ENCODE data around the gene FGF10.

FGF10 gene

DNA sequence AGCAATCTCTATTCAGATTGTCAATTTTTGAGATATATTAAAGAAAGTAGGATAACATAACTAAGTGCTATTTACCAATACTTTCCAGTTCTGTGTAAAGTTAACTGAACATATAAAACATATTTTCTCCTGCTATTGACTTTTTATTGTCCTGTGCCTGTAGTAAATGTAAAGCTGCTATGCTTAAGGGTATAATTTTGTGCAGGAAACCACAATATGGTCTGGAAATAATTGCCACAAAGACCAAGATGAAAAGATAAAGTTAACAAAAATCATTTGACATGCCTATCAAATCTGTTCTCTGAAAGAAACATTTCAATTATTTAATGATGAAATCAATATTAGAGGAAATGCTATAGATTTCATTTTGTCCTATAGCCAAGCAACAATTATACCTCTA is 121.3 kb downstream of the FGF10 start:
- H3K36me3 Mint-ChIP-seq (ENCODE audit: insufficient read depth), result no peaks in the 10 kb centered on the region
- no peak overlapping the region for H3K4me3 Mint-ChIP-seq
- H3K4me1 Mint-ChIP-seq (ENCODE audit: low read depth in 2 of 2), result no peaks in the 10 kb centered on the region

DNA sequence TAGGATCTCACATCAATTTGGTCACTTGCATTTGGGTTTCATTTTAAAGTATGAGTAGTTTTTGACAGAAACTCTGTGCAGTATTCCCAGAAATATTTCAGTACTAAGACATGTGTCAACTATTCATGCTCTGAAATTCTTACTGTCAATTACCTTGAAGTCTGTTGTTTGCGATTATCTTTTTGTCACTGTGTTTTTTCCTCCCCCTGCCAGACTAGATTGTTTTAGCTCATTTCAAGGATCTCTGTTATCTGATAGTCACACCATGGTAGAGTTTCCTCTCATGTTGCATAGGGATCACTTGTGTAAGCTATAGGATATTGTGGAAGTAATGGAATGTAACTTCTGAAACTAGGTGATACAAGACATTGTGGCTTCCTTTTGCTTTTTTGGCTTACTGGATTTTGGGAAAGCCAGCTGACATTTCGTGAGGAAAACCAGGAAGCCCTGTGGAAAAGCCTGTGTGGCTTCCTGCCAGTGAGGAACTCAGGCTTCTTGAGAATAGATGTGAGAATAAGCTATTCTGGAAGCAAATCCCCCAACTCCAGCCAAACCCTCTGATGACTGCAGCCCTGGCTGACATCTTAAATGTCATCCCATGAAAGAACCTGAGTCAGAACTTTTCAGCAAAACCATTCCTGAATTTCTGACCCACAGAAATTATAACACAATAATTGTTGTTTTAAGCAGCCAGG is 122.2 kb downstream of the FGF10 start:
- H3K4me3 Mint-ChIP-seq, result no peak overlapping the region
- ATAC-seq (replicated peaks), result no peak

More for the DNA sequence above, 121.3 kb downstream of the FGF10 start:
- DNase-seq, result no peak
- Mint-ChIP-seq H3K27ac (no peak overlapping the region), H3K27me3 (no peaks in the 10 kb centered on the region), H3K9me3 (peaks cover 0 to 6% of the 10 kb centered on the region in 2 donors)
- no peak for ATAC-seq (replicated peaks)

GRCh38 chr5:44265713-44266112 is 123.5 kb downstream of the FGF10 start:
- Mint-ChIP-seq H3K27me3 (no peaks in the 10 kb centered on the region), H3K27ac (no peak overlapping the region), H3K9me3 (peaks cover 0 to 3% of the 10 kb centered on the region in 2 donors), H3K4me1 (ENCODE audit: low read depth in 2 of 2) (no peaks in the 10 kb centered on the region), H3K36me3 (ENCODE audit: insufficient read depth) (no peaks in the 10 kb centered on the region), H3K4me3 (no peak overlapping the region)
- ATAC-seq (replicated peaks) (no peak), DNase-seq (no peak)

More for the DNA sequence above, 122.2 kb downstream of the FGF10 start:
- Mint-ChIP-seq H3K27me3 (no peaks in the 10 kb centered on the region), H3K36me3 (ENCODE audit: insufficient read depth) (no peaks in the 10 kb centered on the region), H3K9me3 (peaks cover 0 to 3% of the 10 kb centered on the region in 2 donors), H3K4me1 (ENCODE audit: low read depth in 2 of 2) (no peaks in the 10 kb centered on the region), H3K27ac (no peak overlapping the region)
- DNase-seq, result no peak

- H3K9me3 Mint-ChIP-seq, result peaks cover 0 to 3% of the 10 kb centered on the region in 2 donors
- DNase-seq (no peak), ATAC-seq (replicated peaks) (no peak)
- no peaks in the 10 kb centered on the region for H3K36me3 Mint-ChIP-seq (ENCODE audit: insufficient read depth)
- H3K27me3 Mint-ChIP-seq, result no peaks in the 10 kb centered on the region
- H3K27ac Mint-ChIP-seq, result no peak overlapping the region
- no peak overlapping the region for H3K4me3 Mint-ChIP-seq
- no peaks in the 10 kb centered on the region for H3K4me1 Mint-ChIP-seq (ENCODE audit: low read depth in 2 of 2)
These were observed 128.4 kb downstream of the FGF10 start for GRCh38 chr5:44260793-44261192.

- Mint-ChIP-seq H3K9me3 (peaks cover 0 to 3% of the 10 kb centered on the region in 2 donors), H3K4me1 (ENCODE audit: low read depth in 2 of 2) (no peaks in the 10 kb centered on the region), H3K27ac (no peak overlapping the region), H3K4me3 (no peak overlapping the region), H3K27me3 (no peaks in the 10 kb centered on the region), H3K36me3 (ENCODE audit: insufficient read depth) (no peaks in the 10 kb centered on the region)
- ATAC-seq (replicated peaks), result no peak
- DNase-seq, result no peak
These were observed 131.4 kb downstream of the FGF10 start for GRCh38 chr5:44257653-44258365.

- no peak for DNase-seq
- Mint-ChIP-seq H3K27ac (no peak overlapping the region), H3K4me3 (no peak overlapping the region), H3K27me3 (no peaks in the 10 kb centered on the region), H3K36me3 (ENCODE audit: insufficient read depth) (no peaks in the 10 kb centered on the region), H3K9me3 (no peaks in the 10 kb centered on the region), H3K4me1 (ENCODE audit: low read depth in 2 of 2) (no peaks in the 10 kb centered on the region)
- ATAC-seq (replicated peaks), result no peak
These were observed 132.0 kb downstream of the FGF10 start for GRCh38 chr5:44257221-44257620.

All from effector memory CD8-positive, alpha-beta T cell (primary cell).